H9 (cell line): Measurements from ENCODE around the gene PTPN11. TPM values are rescaled to one million over a fixed set of nuclear protein-coding genes. Genes with fewer than 3 reads are reported as not detected.
A peak's percentile ranks its signal among the peaks of the same experiment; 100 is the strongest.

ENCODE experiments used
- DNase-seq: peaks from one replicate; pipeline ENCODE4 v3.0.0-alpha.2; 2017
- H2AFZ ChIP-seq: one replicate; pipeline ENCODE4 v1.6.1; 2013; ENCODE audit warnings: mild to moderate bottlenecking, low read length, control low read depth, moderate library complexity
- H2AK5ac ChIP-seq: 2 replicates; pipeline ENCODE4 v1.6.1; 2013; ENCODE audit warnings: low read length, control low read depth, mixed read lengths; ENCODE audit not compliant: insufficient read length
- H2BK120ac ChIP-seq: one replicate; pipeline ENCODE4 v1.6.1; 2013; ENCODE audit warnings: low read depth, mild to moderate bottlenecking, low read length, control low read depth, inconsistent platforms; ENCODE audit not compliant: poor library complexity, severe bottlenecking
- H2BK12ac ChIP-seq: 2 replicates; pipeline ENCODE4 v1.6.1; 2013; ENCODE audit warnings: low read length, control low read depth, mixed read lengths, low read depth; ENCODE audit not compliant: insufficient read length
- H2BK15ac ChIP-seq: 2 replicates; pipeline ENCODE4 v1.6.1; 2013; ENCODE audit warnings: low read depth, low read length, control low read depth
- H2BK20ac ChIP-seq: one replicate; pipeline ENCODE4 v1.6.1; 2013; ENCODE audit warnings: low read depth, mild to moderate bottlenecking, low read length, control low read depth, inconsistent platforms; ENCODE audit not compliant: poor library complexity, severe bottlenecking
- H2BK5ac ChIP-seq: 2 replicates; pipeline ENCODE4 v1.6.1; 2013; ENCODE audit warnings: low read length, control low read depth, mixed read lengths; ENCODE audit not compliant: insufficient read length
- H3K14ac ChIP-seq: 2 replicates; pipeline ENCODE4 v1.6.1; 2013; ENCODE audit warnings: low read length, control low read depth; ENCODE audit not compliant: insufficient read depth
- H3K18ac ChIP-seq: 2 replicates; pipeline ENCODE4 v1.6.1; 2013; ENCODE audit warnings: low read depth, mild to moderate bottlenecking, mixed read lengths, low read length, control low read depth; ENCODE audit not compliant: insufficient read length
- H3K23ac ChIP-seq: 2 replicates; pipeline ENCODE4 v1.6.1; 2013; ENCODE audit warnings: low read length, control low read depth, mixed read lengths, low read depth; ENCODE audit not compliant: insufficient read length
- H3K23me2 ChIP-seq: 2 replicates; pipeline ENCODE4 v1.6.1; 2013; ENCODE audit warnings: low read depth, mild to moderate bottlenecking, mixed read lengths, low read length, control low read depth; ENCODE audit not compliant: insufficient read length, poor library complexity, severe bottlenecking
- H3K27ac ChIP-seq: 2 replicates; pipeline ENCODE4 v1.5.1; 2013; ENCODE audit warnings: low read length, control low read depth, mixed read lengths, low read depth; ENCODE audit not compliant: insufficient read length
- H3K27me3 ChIP-seq: 2 replicates; pipeline ENCODE4 v1.6.1; 2013; ENCODE audit warnings: low read length, control low read depth, inconsistent platforms; ENCODE audit not compliant: insufficient read depth
- H3K4ac ChIP-seq: 2 replicates; pipeline ENCODE4 v1.6.1; 2013; ENCODE audit warnings: low read depth, mild to moderate bottlenecking, control low read depth, inconsistent platforms, low read length, moderate library complexity
- H3K4me1 ChIP-seq: 2 replicates; pipeline ENCODE4 v1.6.1; 2013; ENCODE audit warnings: low read length, control low read depth, inconsistent platforms; ENCODE audit not compliant: insufficient read depth
- H3K4me2 ChIP-seq: 2 replicates; pipeline ENCODE4 v1.6.1; 2013; ENCODE audit warnings: low read length, control low read depth, mixed read lengths; ENCODE audit not compliant: insufficient read length, insufficient read depth
- H3K56ac ChIP-seq: 2 replicates; pipeline ENCODE4 v1.6.1; 2013; ENCODE audit warnings: low read depth, mild to moderate bottlenecking, mixed read lengths, low read length, control low read depth; ENCODE audit not compliant: insufficient read length
- H3K79me1 ChIP-seq: 2 replicates; pipeline ENCODE4 v1.6.1; 2013; ENCODE audit warnings: low read depth, mild to moderate bottlenecking, moderate library complexity, low read length, control low read depth, inconsistent platforms; ENCODE audit not compliant: insufficient read depth, poor library complexity, severe bottlenecking
- H3K79me2 ChIP-seq: 2 replicates; pipeline ENCODE4 v1.6.1; 2013; ENCODE audit warnings: low read length, control low read depth, inconsistent platforms; ENCODE audit not compliant: insufficient read depth
- H3K9ac ChIP-seq: 2 replicates; pipeline ENCODE4 v1.6.1; 2013; ENCODE audit warnings: low read length, control low read depth, mixed read lengths; ENCODE audit not compliant: insufficient read length; ENCODE audit errors: extremely low read depth
- H3K9me3 ChIP-seq: one replicate; pipeline ENCODE4 v1.6.1; 2013; ENCODE audit warnings: low read depth, low read length, inconsistent platforms; ENCODE audit not compliant: control insufficient read depth
- H3T11ph ChIP-seq: one replicate; pipeline ENCODE4 v1.6.1; 2013; ENCODE audit warnings: mild to moderate bottlenecking, low read length, control low read depth, inconsistent platforms
- H4K20me1 ChIP-seq: one replicate; pipeline ENCODE4 v1.6.1; 2013; ENCODE audit not compliant: control insufficient read depth, insufficient read length, insufficient read depth
- H4K5ac ChIP-seq: 2 replicates; pipeline ENCODE4 v1.6.1; 2013; ENCODE audit warnings: low read depth, mild to moderate bottlenecking, mixed read lengths, low read length, control low read depth; ENCODE audit not compliant: insufficient read length
- H4K8ac ChIP-seq: replicated peaks from 2 replicates; pipeline ENCODE4 v1.6.1; 2013; ENCODE audit warnings: low read length, control low read depth, mixed read lengths, low read depth; ENCODE audit not compliant: insufficient read length
- H4K91ac ChIP-seq: 2 replicates; pipeline ENCODE4 v1.6.1; 2013; ENCODE audit warnings: low read depth, mild to moderate bottlenecking, moderate library complexity, mixed read lengths, low read length, control low read depth; ENCODE audit not compliant: insufficient read length
- H3K27ac Mint-ChIP-seq, 3 experiments: 2 replicates in 2 of 3; 3 replicates in 1 of 3; pipeline ENCODE4 v1.8.0; 2020 to 2021; ENCODE audit warnings: mixed read lengths in 3 of 3, mild to moderate bottlenecking in 1 of 3, moderate library complexity in 1 of 3
- H3K27me3 Mint-ChIP-seq: 2 replicates; pipeline ENCODE4 v1.8.0; 2021; ENCODE audit warnings: low read depth, mild to moderate bottlenecking, moderate library complexity, mixed read lengths
- H3K36me3 Mint-ChIP-seq, 3 experiments: 2 replicates in 2 of 3; 3 replicates in 1 of 3; pipeline ENCODE4 v1.8.0; 2020 to 2021; ENCODE audit warnings: low read depth in 3 of 3, mixed read lengths in 3 of 3; ENCODE audit not compliant: insufficient read depth in 1 of 3
- H3K4me1 Mint-ChIP-seq, 2 experiments: 2 replicates each; pipeline ENCODE4 v1.8.0; 2020; ENCODE audit warnings: mixed read lengths in 2 of 2
- H3K4me3 Mint-ChIP-seq, 2 experiments: 2 replicates in 1 of 2; 3 replicates in 1 of 2; pipeline ENCODE4 v1.8.0; 2020 to 2021; ENCODE audit warnings: mild to moderate bottlenecking in 2 of 2, mixed read lengths in 2 of 2, moderate library complexity in 1 of 2
- H3K9me3 Mint-ChIP-seq, 2 experiments: 2 replicates in 1 of 2; 3 replicates in 1 of 2; pipeline ENCODE4 v1.8.0; 2020; ENCODE audit warnings: mild to moderate bottlenecking in 2 of 2, mixed read lengths in 2 of 2, moderate library complexity in 1 of 2
- WGBS: extraction: QIAGEN DNeasy Blood & Tissue Kit; methylation state at CpG from one replicate; pipeline ENCODE4 v1.1.7; 2013; ENCODE audit warnings: missing lambda C conversion rate, low lambda C conversion rate, mixed read lengths; ENCODE audit not compliant: insufficient read length; ENCODE audit errors: extremely low coverage; 5-methylcytosine and 5-hydroxymethylcytosine counted together
- total RNA-seq: library from RNA; stranded (reverse); gene quantifications from 2 replicates; pipeline ENCODE4 v1.2.1, GENCODE V29; 2021
- TF ChIP-seq, protein P1 (sequence below): fragments of 200-600 bp; sonication (generic); conservative IDR thresholded peaks from 3 replicates; pipeline ENCODE4 v1.8.0; 2021; ENCODE audit warnings: antibody characterized with exemption, mild to moderate bottlenecking

Gene PTPN11
- total RNA-seq, 1 experiment from 2014 or later = 112 TPM

DNA sequence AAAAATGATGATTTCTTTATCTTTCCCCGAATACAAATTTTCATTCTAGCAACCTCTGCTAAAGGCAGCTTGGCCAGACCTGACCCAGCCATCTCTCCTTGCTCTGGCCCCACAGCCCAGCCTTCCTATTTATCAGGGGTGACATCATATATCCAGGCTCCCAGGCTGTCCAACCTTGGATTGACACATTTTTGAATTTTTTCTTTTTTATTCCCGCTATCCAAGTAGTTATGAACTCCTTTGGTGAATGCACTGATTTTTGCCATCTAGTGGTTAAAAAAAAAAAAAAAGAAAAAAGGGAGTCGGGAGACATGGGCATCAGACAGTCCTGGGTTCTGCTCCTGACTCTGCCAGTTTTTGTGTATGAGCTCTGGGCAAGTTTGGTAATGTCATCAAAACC is 120.5 kb downstream of the PTPN11 start:
- Histone ChIP-seq H3K14ac (no peak overlapping the region), H4K8ac (no peak overlapping the region), H3K27me3 (no peaks in the 10 kb centered on the region), H2BK20ac (no peak overlapping the region), H3K23ac (no peak overlapping the region), H3K56ac (no peak overlapping the region), H2BK120ac (no peak overlapping the region), H3K9me3 (no peaks in the 10 kb centered on the region), H3K4me2 (no peak overlapping the region), H3K4me1 (peaks cover 2% of the 10 kb centered on the region; the same call in 1 of the 2 replicates), H3K4ac (no peak overlapping the region), H2AFZ (no peak overlapping the region), H3K27ac (no peak overlapping the region), H4K5ac (no peak overlapping the region), H3K18ac (no peak overlapping the region), H2BK12ac (no peak overlapping the region), H3K79me1 (no peaks in the 10 kb centered on the region), H4K20me1 (no peaks in the 10 kb centered on the region), H3T11ph (no peak overlapping the region), H4K91ac (no peak overlapping the region), H2AK5ac (no peak overlapping the region), H3K9ac (no peak overlapping the region), H2BK5ac (no peak overlapping the region), H2BK15ac (no peak overlapping the region), H3K79me2 (no peaks in the 10 kb centered on the region), H3K23me2 (no peaks in the 10 kb centered on the region)
- no peaks in the 10 kb centered on the region; the same call in none of the 2 replicates for H3K27me3 Mint-ChIP-seq
- H3K4me3 Mint-ChIP-seq = no peak overlapping the region
- peaks cover 10 to 27% of the 10 kb centered on the region in 2 experiments for H3K4me1 Mint-ChIP-seq
- H3K27ac Mint-ChIP-seq = no peak overlapping the region; a peak in 1 of 7 replicates
- DNase-seq = no peak
- TF ChIP-seq, protein P1, sequence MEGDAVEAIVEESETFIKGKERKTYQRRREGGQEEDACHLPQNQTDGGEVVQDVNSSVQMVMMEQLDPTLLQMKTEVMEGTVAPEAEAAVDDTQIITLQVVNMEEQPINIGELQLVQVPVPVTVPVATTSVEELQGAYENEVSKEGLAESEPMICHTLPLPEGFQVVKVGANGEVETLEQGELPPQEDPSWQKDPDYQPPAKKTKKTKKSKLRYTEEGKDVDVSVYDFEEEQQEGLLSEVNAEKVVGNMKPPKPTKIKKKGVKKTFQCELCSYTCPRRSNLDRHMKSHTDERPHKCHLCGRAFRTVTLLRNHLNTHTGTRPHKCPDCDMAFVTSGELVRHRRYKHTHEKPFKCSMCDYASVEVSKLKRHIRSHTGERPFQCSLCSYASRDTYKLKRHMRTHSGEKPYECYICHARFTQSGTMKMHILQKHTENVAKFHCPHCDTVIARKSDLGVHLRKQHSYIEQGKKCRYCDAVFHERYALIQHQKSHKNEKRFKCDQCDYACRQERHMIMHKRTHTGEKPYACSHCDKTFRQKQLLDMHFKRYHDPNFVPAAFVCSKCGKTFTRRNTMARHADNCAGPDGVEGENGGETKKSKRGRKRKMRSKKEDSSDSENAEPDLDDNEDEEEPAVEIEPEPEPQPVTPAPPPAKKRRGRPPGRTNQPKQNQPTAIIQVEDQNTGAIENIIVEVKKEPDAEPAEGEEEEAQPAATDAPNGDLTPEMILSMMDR = peak; percentile 23; the same call in 1 of the 3 replicates
- no peaks in the 10 kb centered on the region; a peak in 1 of 5 replicates for H3K9me3 Mint-ChIP-seq
- WGBS = no CpG with 5 or more reads among the region's 3 CpGs
- no peaks in the 10 kb centered on the region for H3K36me3 Mint-ChIP-seq
